ENCODE results near the gene IGSF21.
A peak's percentile ranks its signal among the peaks of the same experiment; 100 is the strongest.

Gene IGSF21

DNA sequence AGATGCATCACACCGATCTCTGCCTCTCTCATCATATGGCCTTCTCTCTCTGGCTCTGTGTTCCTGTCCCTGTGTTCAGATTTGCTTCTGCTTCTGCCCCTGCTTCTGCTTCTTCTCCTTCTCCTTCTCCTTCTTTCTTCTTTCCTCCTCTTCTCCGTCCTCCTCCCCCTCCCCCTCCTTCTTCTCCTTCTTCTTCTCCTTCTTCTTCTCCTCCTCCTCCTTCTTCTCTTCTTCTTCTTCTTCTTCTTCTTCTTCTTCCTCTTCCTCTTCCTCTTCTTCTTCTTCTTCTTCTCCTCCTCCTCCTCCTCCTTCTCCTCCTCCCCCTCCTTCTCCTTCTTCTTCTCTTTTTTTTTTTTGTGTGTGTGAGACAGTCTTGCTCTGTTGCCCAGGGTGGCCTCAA lies 233.2 kb downstream of the IGSF21 start:
- no peak for TF ChIP-seq CTCF (conservative IDR thresholded peaks at IDR 0.05)
- H3K27ac ChIP-seq = no peak overlapping the region; the same call in 1 of the 2 replicates

- peak overlapping the region; percentile 28 for H3K27ac ChIP-seq
- no peak for TF ChIP-seq CTCF (conservative IDR thresholded peaks at IDR 0.05)
These were observed 233.9 kb downstream of the IGSF21 start for GRCh38 chr1:18341291-18342069.

- no peak for TF ChIP-seq CTCF (conservative IDR thresholded peaks at IDR 0.05)
- no peak overlapping the region for H3K27ac ChIP-seq
These were observed 235.1 kb downstream of the IGSF21 start for GRCh38 chr1:18342744-18343143.

GRCh38 chr1:18343581-18343980 lies 236.0 kb downstream of the IGSF21 start:
- TF ChIP-seq CTCF (conservative IDR thresholded peaks at IDR 0.05) = no peak
- no peak overlapping the region for H3K27ac ChIP-seq

DNA sequence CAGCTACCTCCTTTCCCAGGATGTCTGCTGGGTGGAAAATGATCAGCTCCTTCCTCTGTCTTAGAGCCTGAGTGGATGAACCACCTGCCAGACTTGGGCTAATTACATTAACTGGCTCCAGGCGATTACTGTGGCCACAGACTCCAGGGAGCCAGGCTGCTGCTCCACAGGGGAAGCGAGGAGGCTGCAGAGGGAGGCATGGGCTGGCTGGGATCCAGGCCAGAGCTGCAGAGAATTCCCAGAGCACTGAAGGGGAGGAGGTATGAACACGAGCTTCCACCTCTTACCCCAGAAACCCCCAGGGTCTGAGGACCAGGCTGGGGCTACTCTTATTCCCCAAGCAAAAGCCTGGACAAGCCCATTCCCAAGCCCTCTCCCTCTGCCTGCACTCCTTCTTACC lies 237.2 kb downstream of the IGSF21 start:
- no peak for TF ChIP-seq CTCF (conservative IDR thresholded peaks at IDR 0.05)
- H3K27ac ChIP-seq = no peak overlapping the region

- H3K27ac ChIP-seq = no peak overlapping the region
- TF ChIP-seq CTCF (conservative IDR thresholded peaks at IDR 0.05) = no peak
These were observed 240.0 kb downstream of the IGSF21 start for GRCh38 chr1:18347559-18347958.

DNA sequence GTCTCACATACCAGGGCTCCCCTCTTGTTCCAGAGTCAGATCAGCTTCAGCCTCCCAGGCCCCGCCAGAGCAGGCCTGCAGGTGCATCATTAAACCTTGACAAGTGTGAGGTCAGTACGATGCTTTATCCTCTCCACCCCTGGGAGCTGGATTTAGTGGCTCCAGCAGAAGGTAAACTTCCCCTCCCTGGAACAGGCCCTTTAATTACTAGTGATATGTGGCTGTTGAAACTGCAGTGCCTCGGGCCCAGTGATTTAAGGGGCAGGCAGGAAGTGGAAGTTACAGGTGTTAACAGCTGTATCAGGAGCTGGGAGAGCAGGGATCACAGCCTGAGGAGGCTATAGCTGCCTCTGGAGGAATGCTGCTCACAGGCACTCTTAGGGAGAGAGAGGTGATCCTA lies 240.8 kb downstream of the IGSF21 start:
- TF ChIP-seq CTCF (conservative IDR thresholded peaks at IDR 0.05) = no peak
- H3K27ac ChIP-seq = no peak overlapping the region
